ENCODE results near the gene ARMC2. TPM values are rescaled to one million over a fixed set of nuclear protein-coding genes. Genes with fewer than 3 reads are reported as not detected.

The ARMC2 gene
- total and polyA plus RNA-seq, 2 donors (not counting 3 experiments of a cell fraction or from before 2014, with no cell fraction given) = 1.7 to 3.7 TPM

- Histone ChIP-seq H3K9me1 (replicated peaks; ENCODE audit: control insufficient read depth, extremely low read depth, insufficient read depth, low read length) (no peaks in the 10 kb centered on the region), H3K4me1 (ENCODE audit: control insufficient read depth, extremely low read depth, insufficient read depth, low read length) (no peaks in the 10 kb centered on the region), H3K9me3 (replicated peaks; ENCODE audit: control insufficient read depth, insufficient read depth, low read length) (no peaks in the 10 kb centered on the region), H3K27ac (ENCODE audit: insufficient read depth, low read depth, low read length) (no peak overlapping the region), H4K20me1 (replicated peaks; ENCODE audit: control insufficient read depth, extremely low read depth, insufficient read depth, low read length) (no peaks in the 10 kb centered on the region), H3K4me3 (replicated peaks in 1 of 3; ENCODE audit: insufficient read depth in 1 of 3, low read depth in 1 of 3, low read length in 3 of 3) (no peak overlapping the region), H2AFZ (ENCODE audit: low read depth, low read length) (no peak overlapping the region), H3K36me3 (ENCODE audit: control insufficient read depth in 2 of 2, extremely low read depth in 1 of 2, insufficient read depth in 2 of 2, low read length in 2 of 2) (no peaks in the 10 kb centered on the region), H3K27me3 (ENCODE audit: control insufficient read depth in 2 of 2, insufficient read depth in 2 of 2, low read length in 2 of 2) (no peaks in the 10 kb centered on the region), H3K79me2 (ENCODE audit: control insufficient read depth, insufficient read depth, low read length) (no peaks in the 10 kb centered on the region), H3K4me2 (ENCODE audit: insufficient read depth, low read length) (no peak overlapping the region), H3K9ac (replicated peaks; ENCODE audit: extremely low read depth, insufficient read depth, low read length) (no peak overlapping the region)
- DNase-seq (ENCODE audit: low read depth, low spot score) (no peak), FAIRE-seq (no peak)
- BruUV-seq (replicated peaks) = no TSS peak
- intact Hi-C loops (cut with micrococcal nuclease) = no loop called here
- dilution Hi-C loops (cut with MboI; ENCODE audit: extremely low pct_ligation_motif_present, low sequenced_read_pairs) = no loop called here
- ChIA-PET CTCF (interaction anchor here (1.6 kb wide), 1 partner anchor 55 kb away, joined by 3 read pairs; no protein-coding TSS in a partner anchor), POLR2A (interaction anchor here (0.7 kb wide), 1 partner anchor 1989 kb away, joined by 6 read pairs; the partner anchor contains the start of gene GTF3C6)
- TF ChIP-seq FOS (IDR thresholded peaks at IDR 0.05; ENCODE audit: borderline replicate concordance, insufficient read depth, low read length) (no peak), CTCF (IDR thresholded peaks at IDR 0.05; ENCODE audit: extremely low read depth in 1 of 2, insufficient read depth in 1 of 2, low read depth in 1 of 2, low read length in 2 of 2) (no peak), MAX (IDR thresholded peaks at IDR 0.05; ENCODE audit: insufficient read depth, insufficient read length) (no peak), MYC (IDR thresholded peaks at IDR 0.05; ENCODE audit: low read depth, low read length) (no peak), GATA2 (IDR thresholded peaks at IDR 0.05; ENCODE audit: insufficient read depth, insufficient read length, low read depth, low read length) (no peak), JUN (IDR thresholded peaks at IDR 0.05; ENCODE audit: borderline replicate concordance, insufficient read depth, insufficient read length, low read depth) (no peak), POLR2A (IDR thresholded peaks at IDR 0.05; ENCODE audit: low read depth, low read length) (no peak), EZH2 (IDR thresholded peaks at IDR 0.05; ENCODE audit: borderline replicate concordance, low read depth, low read length, severe bottlenecking) (no peak), POLR2AphosphoS5 (IDR thresholded peaks at IDR 0.05; ENCODE audit: insufficient read depth, low read depth, low read length) (no peak)
Measured at GRCh38 chr6:108969776-108970175, 121.6 kb downstream of the ARMC2 start.
